HEK293 (cell line): ENCODE measurements around the gene RTL5.

Experiments
- CTCF ChIP-seq: fragments of 450-650 bp; formaldehyde crosslinking; IDR thresholded peaks from 2 replicates; pipeline ENCODE4 v1.5.1; 2016; ENCODE audit warnings: missing biosample characterization, missing genetic modification characterization
- HOXA7 ChIP-seq: sonication (generic); formaldehyde crosslinking; IDR thresholded peaks from 2 replicates; pipeline ENCODE4 v1.8.1; 2022; ENCODE audit warnings: missing genetic modification reagents, borderline replicate concordance
- PRDM1 ChIP-seq: fragments of 450-650 bp; formaldehyde crosslinking; IDR thresholded peaks from 2 replicates; pipeline ENCODE4; 2016; ENCODE audit warnings: missing biosample characterization, missing genetic modification characterization
- REST ChIP-seq: fragments of 450-650 bp; formaldehyde crosslinking; IDR thresholded peaks from 2 replicates; pipeline ENCODE4 v1.5.1; 2016; ENCODE audit warnings: missing biosample characterization, missing genetic modification characterization
- YY1 ChIP-seq: fragments of 450-650 bp; formaldehyde crosslinking; IDR thresholded peaks from 2 replicates; pipeline ENCODE4 v1.5.1; 2018; ENCODE audit warnings: missing biosample characterization, missing genetic modification characterization
- ZBTB17 ChIP-seq: fragments of 450-650 bp; formaldehyde crosslinking; IDR thresholded peaks from 2 replicates; pipeline ENCODE4 v1.5.1; 2016; ENCODE audit warnings: missing biosample characterization, missing genetic modification characterization
- ZFP37 ChIP-seq: fragments of 450-650 bp; formaldehyde crosslinking; IDR thresholded peaks from 2 replicates; pipeline ENCODE4 v1.5.1; 2016; ENCODE audit warnings: missing biosample characterization, missing genetic modification characterization
- ZNF10 ChIP-seq: fragments of 450-650 bp; formaldehyde crosslinking; IDR thresholded peaks from 2 replicates; pipeline ENCODE4 v1.5.1; 2017; ENCODE audit warnings: missing biosample characterization, missing genetic modification characterization
- ZNF423 ChIP-seq: fragments of 450-650 bp; formaldehyde crosslinking; IDR thresholded peaks from 2 replicates; pipeline ENCODE4 v1.5.1; 2016; ENCODE audit warnings: missing biosample characterization, missing genetic modification characterization
- ZNF501 ChIP-seq: fragments of 450-650 bp; formaldehyde crosslinking; IDR thresholded peaks from 2 replicates; pipeline ENCODE4 v1.5.1; 2016; ENCODE audit warnings: missing biosample characterization, missing genetic modification characterization
- ZNF639 ChIP-seq: fragments of 450-650 bp; formaldehyde crosslinking; IDR thresholded peaks from 2 replicates; pipeline ENCODE4 v1.5.1; 2016; ENCODE audit warnings: missing biosample characterization, missing genetic modification characterization
- ZNF670 ChIP-seq: fragments of 450-650 bp; formaldehyde crosslinking; IDR thresholded peaks from 2 replicates; pipeline ENCODE4 v1.5.1; 2016; ENCODE audit warnings: missing biosample characterization, missing genetic modification characterization, low read depth
- ZNF677 ChIP-seq: fragments of 450-650 bp; IDR thresholded peaks from 2 replicates; pipeline ENCODE4 v1.5.0; 2018; ENCODE audit warnings: missing biosample characterization, mild to moderate bottlenecking, missing genetic modification characterization, moderate library complexity

GRCh38 chrX:72122621-72123337, 8.9 kb downstream of the RTL5 start:
- TF ChIP-seq CTCF, result no peak
- no peak for TF ChIP-seq ZNF670 (tag by site-specific recombination)
- TF ChIP-seq HOXA7 (CRISPR knock-in tag), result no peak
- TF ChIP-seq ZNF501, result no peak
- no peak for TF ChIP-seq ZFP37 (tag by site-specific recombination)
- no peak for TF ChIP-seq ZNF10 (tag by site-specific recombination)
- TF ChIP-seq ZBTB17 (tag by site-specific recombination), result no peak
- no peak for TF ChIP-seq YY1
- no peak for TF ChIP-seq ZNF677 (tag by site-specific recombination)
- no peak for TF ChIP-seq ZNF423
- TF ChIP-seq REST (tag by site-specific recombination), result no peak
- no peak for TF ChIP-seq ZNF639 (tag by site-specific recombination)
- TF ChIP-seq PRDM1 (tag by site-specific recombination), result no peak
